GM12891 (cell line): ENCODE measurements around the gene ZEB2.

Experiments used
- PAX5 ChIP-seq: IDR thresholded peaks from 2 replicates; pipeline ENCODE4 v1.6.1; 2011; ENCODE audit warnings: low read length, moderate library complexity, mild to moderate bottlenecking; ENCODE audit not compliant: insufficient read depth, severe bottlenecking
- POLR2A ChIP-seq: IDR thresholded peaks from 2 replicates; pipeline ENCODE4 v1.6.1; 2011; ENCODE audit warnings: low read depth, low read length, control low read depth
- POLR2AphosphoS5 ChIP-seq: IDR thresholded peaks from 2 replicates; pipeline ENCODE4 v1.6.1; 2011; ENCODE audit warnings: low read depth, low read length, control low read depth
- POU2F2 ChIP-seq: IDR thresholded peaks from 2 replicates; pipeline ENCODE4 v1.6.1; 2011; ENCODE audit warnings: low read depth, mild to moderate bottlenecking, control low read depth, low read length, moderate library complexity
- TAF1 ChIP-seq: IDR thresholded peaks from 2 replicates; pipeline ENCODE4 v1.6.1; 2011; ENCODE audit warnings: low read depth, low read length, control low read depth

GRCh38 chr2:144369416-144369815, 150.5 kb downstream of the ZEB2 start:
- no peak for TF ChIP-seq POLR2A
- TF ChIP-seq POLR2AphosphoS5: no peak
- no peak for TF ChIP-seq TAF1
- TF ChIP-seq PAX5: no peak
- TF ChIP-seq POU2F2: no peak
